ENCODE measurements around the gene MTNR1B.

Gene MTNR1B

DNA sequence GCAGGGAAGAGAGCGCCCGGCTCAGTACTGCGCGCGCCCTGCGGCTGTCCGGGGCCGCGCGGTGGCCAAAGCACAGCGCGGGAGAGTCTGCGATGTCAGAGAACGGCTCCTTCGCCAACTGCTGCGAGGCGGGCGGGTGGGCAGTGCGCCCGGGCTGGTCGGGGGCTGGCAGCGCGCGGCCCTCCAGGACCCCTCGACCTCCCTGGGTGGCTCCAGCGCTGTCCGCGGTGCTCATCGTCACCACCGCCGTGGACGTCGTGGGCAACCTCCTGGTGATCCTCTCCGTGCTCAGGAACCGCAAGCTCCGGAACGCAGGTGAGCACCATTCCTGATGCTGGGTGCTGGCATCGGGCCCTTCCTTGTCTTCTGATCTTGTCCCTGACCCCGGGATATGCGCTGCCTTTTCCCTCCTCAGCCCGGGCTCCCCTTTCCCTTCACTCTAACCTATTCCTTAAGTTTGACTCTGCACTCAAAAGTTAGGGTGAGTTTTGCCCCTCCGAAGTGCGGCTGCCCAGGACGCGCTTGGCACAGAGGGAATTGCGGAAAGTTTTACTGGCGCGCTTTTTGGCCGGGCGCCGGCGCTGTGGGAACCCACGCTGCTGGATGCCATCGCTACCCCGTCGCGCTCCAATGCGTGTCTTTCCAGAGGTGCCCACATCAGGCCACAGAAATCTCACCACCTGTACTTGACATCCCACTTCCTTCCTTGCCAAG is at the start of gene MTNR1B:
Gene MTNR1B, plus strand, starts transcription at position 18 of the 714 bp plus-strand sequence. Its CDS starts 75 bp downstream, at position 93.
- no peak for DNase-seq

GRCh38 chr11:92920331-92920730 is 49.1 kb upstream of the MTNR1B start:
- no peak for DNase-seq

GRCh38 chr11:92922731-92923130 is 46.7 kb upstream of the MTNR1B start:
- no peak for DNase-seq

DNA sequence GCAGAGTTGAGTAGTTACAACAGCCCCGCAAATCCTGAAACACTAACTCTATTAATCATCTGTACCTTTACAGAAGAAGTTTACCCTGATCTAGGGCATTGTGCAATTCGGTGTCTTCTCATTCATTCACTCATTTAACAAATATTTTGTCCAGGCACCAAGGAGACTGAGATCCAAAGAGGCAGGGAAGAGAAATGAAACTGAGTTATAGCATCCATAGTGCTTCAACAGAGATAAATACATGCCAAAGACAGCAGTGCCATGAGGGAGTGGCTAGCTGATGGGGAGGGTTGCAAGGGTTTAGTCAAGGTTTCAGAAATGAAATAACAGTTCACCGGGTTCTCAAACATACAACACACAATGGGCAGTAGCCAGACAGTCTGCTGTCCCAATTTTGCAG is 40.2 kb upstream of the MTNR1B start:
- no peak for DNase-seq

- no peak for DNase-seq
Observed at GRCh38 chr11:92929653-92930052, 39.8 kb upstream of the MTNR1B start.

DNA sequence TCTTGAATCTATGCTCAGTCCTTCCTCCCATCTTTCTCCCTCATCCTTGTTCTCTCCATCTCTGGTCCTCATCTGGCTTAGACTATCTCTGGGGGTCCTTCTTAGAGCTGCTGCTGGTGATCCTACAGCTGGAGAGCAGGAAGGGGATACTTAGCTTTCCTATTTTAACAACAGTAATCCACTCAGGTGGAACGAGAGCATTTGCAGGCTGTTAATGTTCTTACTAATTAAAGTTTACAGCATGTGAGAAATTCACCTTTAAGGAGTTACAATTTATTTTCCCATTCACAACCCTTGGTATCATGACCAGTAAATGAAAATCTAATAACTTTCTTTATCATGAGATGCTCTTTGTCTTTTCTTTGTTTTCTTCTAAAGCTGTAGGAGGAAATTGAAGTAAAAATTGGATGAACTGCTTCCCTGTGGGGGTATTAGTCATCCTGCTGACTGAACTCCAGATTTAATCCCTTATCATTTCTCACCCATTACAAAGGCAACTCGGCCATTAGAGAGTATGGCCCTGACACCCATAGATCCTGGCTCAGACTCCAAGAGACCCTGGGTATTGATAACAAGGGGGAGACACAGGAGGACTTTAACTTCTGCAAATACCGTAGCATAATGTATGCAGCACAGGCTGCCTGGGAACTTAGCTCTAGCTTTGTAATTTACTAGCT is 37.6 kb upstream of the MTNR1B start:
- no peak for DNase-seq

DNA sequence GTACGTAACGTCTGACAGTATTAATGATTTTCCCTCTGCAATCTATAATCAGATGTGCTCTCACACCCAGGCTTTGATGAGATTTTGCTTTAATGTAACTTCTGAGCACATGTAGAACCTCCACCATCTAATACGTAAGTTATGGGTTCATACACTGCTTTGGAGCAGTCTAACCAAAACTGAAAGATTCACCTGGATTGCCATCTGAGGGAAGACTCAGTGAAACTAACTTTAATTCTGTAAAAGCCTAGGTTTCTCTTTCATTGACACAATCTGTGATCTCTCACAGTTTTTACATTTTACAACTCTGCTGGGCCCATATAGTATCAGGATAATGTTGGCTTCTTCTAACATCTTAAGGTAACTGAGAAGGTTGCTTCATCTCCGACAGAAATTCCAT is 30.1 kb upstream of the MTNR1B start:
- DNase-seq, result no peak

DNA sequence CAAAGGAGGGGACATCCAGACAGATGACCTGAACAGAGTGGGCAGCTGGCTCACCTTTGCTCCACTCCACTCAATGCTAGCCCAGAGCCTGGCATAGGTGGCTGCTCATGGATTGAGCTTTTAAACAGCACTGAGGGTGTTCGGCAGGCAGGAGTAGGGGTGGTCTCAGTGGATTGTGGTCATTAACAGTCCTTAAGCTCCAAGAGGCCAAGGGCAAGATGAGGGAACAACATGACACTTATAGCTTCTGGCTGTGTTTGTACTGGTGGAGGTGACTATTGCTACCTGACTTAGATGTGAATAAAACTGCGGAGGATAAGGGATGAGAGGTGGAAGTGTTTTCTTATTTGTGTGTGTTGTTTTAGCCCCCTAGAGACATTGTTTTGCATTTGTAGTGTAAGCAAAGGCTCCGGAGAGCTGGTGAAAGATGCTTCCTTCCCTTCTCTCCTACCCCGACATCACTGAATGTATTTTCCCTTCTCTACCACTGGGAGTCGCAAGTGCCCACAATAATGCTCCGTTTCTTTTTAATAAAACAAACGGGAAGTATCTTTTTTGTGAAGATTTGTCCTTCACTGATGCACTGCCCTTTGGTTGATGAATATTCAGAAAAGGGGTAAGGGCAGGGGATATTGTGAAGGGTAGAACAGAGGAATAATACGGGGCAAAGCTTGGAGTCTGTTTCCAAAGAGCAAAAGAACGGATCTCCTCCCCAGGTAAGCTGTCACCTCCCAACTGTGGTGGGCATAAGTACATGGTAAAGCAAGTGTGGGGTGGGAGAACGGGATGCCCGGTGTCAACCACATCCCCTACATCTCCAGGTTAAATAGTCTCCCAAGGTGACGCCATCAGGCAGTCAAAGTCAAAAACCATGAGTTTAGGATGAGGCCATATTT is 27.5 kb upstream of the MTNR1B start:
- peak; percentile 18 to 63 for DNase-seq

GRCh38 chr11:92946707-92947106 is 22.7 kb upstream of the MTNR1B start:
- no peak for DNase-seq

DNA sequence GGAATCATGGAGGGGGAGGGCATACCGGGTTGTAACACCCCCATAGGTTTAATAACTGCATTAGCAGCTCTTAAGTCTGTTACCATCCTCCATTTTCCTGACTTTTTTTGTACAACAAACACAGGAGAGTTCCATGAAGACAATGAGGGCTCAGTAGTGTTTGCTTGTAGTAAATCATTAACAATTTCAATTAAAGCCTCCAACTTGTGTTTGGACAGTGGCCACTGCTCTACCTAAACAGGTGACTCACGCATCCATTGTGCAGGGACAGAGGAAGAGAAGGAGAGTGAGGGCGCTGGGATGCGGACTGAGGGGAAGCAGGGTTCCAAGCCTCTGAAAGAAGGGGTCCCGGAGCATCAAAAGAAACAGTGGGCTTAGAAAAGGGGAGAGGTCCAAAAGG is 21.3 kb upstream of the MTNR1B start:
- no peak for DNase-seq

- no peak for DNase-seq
Observed at GRCh38 chr11:92954003-92954402, 15.4 kb upstream of the MTNR1B start.

DNA sequence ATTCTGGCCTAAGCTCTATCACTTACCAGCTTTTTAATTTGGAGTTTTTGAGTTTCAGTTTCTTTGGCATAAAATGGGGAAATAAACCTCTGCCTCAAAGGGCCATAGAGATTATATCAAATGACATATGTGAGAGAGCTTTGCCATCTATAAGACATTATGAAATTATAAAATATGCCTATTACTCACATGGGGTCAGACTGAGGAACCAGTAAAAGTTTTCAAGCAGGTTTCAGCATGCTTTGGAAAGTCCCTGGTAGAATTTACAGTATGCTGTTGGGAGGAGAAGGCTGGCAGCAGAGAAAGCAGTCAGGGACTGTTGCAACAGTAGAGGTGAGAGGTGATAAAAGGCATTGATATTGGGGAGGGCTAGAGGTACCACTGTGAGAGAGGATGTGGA is 13.6 kb upstream of the MTNR1B start:
- DNase-seq, result peak in 1 of 2 donors; percentile 4

- DNase-seq, result no peak
Observed at GRCh38 chr11:92960886-92961285, 8.6 kb upstream of the MTNR1B start.

- DNase-seq, result no peak
Observed at GRCh38 chr11:92962446-92962845, 7.0 kb upstream of the MTNR1B start.

- no peak for DNase-seq
Observed at GRCh38 chr11:92964471-92964870, 5.0 kb upstream of the MTNR1B start.

- no peak for DNase-seq
Observed at GRCh38 chr11:92965196-92965595, 4.3 kb upstream of the MTNR1B start.

DNA sequence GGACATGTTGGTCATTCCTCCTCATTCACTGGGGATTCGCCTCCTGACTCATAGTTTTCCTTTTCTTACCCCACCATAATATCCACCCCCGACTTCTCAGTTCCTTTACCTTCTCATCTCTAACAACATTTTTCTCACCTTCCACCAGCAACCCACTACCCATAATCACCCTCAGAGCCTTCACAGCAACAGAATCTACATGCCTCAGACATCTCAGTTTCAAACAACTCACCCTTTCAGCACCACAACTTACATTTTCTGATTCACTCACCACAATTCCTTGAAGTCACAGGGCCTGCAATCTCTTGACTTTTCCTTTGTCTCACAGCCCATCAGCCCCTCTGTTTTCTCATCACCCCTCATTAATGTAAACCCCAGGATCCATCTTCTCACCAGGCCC is 2.3 kb upstream of the MTNR1B start:
- DNase-seq, result no peak

DNA sequence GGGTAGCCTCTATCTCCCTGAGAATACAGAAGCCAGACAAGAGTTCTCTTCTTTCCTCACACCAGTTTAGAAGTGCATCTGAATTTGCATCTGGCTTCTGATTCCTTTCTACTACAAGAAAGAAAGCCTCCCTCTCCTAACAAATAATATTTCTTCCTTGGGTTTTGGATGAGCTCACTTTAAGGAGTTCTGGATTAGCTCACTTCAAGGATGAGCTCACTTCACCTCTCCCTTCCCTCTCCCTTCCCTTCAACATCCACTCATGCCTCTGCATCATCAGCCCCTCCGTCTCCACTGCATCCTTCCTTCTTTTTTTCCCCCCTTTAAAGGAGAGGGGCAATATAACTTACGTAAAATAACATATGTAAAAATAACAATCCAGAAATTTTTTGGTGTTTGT is 1.6 kb upstream of the MTNR1B start:
- no peak for DNase-seq

DNA sequence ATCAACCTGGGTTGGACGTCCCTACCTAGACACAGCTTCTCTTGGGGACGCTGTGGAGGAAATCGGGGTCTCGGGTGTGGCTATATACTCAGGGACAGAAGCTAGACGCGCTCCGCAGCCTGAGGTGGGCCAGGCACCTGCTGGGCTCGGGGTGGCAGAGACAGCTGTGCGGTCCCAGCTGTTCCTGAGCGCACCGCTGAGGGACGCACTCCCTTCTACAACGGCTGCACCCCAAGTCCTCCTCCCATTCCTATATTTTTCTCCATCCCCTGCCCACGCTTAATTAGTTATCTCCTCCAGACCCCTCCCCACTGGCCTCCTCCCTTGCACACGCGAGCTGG is 188 bp upstream of the MTNR1B start:
- no peak for DNase-seq

DNA sequence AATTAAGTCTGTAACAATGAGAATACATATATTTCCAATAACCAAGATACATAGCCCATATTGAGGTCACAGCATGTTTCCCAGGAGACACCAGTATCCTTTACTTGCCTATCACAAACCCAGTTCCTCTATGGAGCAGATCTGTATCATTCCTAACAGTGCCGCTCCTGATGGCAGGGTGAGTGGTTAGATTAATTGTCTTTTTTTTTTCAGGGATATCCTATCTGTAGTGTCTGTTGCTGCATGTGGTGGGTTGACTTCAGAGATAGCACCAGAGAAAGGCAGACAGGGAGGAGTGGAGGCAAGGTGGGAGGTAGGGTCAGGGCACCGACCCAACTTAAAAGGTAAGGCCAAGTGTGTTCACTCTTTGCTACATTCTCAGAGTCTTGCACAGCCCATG is 2.8 kb downstream of the MTNR1B start:
- DNase-seq, result no peak

DNA sequence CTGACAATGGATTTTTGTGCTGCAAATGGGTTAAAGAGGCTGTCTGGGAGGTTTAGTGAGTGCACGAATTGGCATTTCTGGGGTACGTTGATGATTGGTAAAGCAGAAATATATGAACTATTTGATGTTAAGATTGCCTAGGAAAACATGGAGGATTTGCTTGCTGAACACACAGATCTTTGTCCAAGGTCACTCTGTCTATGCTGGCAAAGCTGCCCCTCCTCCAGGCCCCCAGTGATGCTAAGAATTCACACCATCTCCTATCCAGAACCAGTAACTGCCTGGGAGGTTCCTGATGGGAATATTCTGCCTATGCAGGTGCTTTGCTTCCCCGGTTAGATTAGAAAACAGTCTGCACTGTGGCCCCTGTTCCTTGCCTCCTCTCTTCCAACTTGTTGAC is 5.8 kb downstream of the MTNR1B start:
- DNase-seq, result no peak

DNA sequence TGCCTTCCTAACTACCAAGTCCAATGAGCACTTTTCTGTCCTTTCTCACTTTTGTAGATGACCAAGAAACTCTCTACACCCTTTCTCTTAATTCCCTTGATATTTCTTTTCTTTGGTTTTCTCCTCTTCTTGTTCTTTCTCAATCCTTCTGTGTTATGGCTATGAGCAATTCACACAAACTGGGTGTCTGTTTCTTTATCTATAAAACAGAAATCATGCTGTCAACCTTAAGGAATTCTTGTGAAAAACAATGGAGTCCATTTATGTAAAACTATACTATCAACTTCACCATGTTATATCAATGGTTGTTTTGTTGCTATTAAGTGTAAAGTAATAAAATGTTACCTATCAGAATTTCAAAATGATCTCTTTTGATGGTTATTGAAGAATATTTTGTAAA is 7.2 kb downstream of the MTNR1B start:
- DNase-seq, result no peak

- DNase-seq, result no peak
Observed at GRCh38 chr11:92977401-92977800, 8.0 kb downstream of the MTNR1B start.
